Type B pancreatic cell (in vitro differentiated cells): ENCODE data around the gene SLC22A9. TPM values are rescaled to one million over a fixed set of nuclear protein-coding genes. Genes with fewer than 3 reads are reported as not detected.
"Not testable (repeated sequence)": the region's sequence is repeated elsewhere in the genome, so short reads cannot be mapped to it uniquely, and the experiment has no call there.

Experiments
- DNase-seq: peaks from one replicate; pipeline ENCODE4 v3.0.0; 2021; ENCODE audit warnings: mixed read lengths; ENCODE audit not compliant: unreplicated experiment; ENCODE audit errors: extremely low spot score
- H3K27ac Mint-ChIP-seq: 2 replicates; pipeline ENCODE4 v1.8.0; 2021; ENCODE audit warnings: mild to moderate bottlenecking, mixed read lengths
- H3K27me3 Mint-ChIP-seq: 2 replicates; pipeline ENCODE4 v1.8.0; 2021; ENCODE audit warnings: mixed read lengths
- H3K36me3 Mint-ChIP-seq: 2 replicates; pipeline ENCODE4 v1.8.0; 2021; ENCODE audit warnings: mixed read lengths
- H3K4me1 Mint-ChIP-seq: one replicate; pipeline ENCODE4 v1.8.0; 2021; ENCODE audit warnings: mixed read lengths; ENCODE audit not compliant: unreplicated experiment
- H3K4me3 Mint-ChIP-seq: 2 replicates; pipeline ENCODE4 v1.8.0; 2021; ENCODE audit warnings: mild to moderate bottlenecking, mixed read lengths
- H3K9me3 Mint-ChIP-seq: 2 replicates; pipeline ENCODE4 v1.8.0; 2021; ENCODE audit warnings: mixed read lengths
- total RNA-seq: library from RNA; stranded (reverse); gene quantifications from 2 replicates; pipeline ENCODE4 v1.2.1, GENCODE V29; 2021; ENCODE audit warnings: low replicate concordance
- TF ChIP-seq, protein P1 (sequence below): fragments of 200-600 bp; sonication (generic); conservative IDR thresholded peaks from 2 replicates; pipeline ENCODE4 v1.5.0; 2021; ENCODE audit warnings: antibody characterized with exemption, mild to moderate bottlenecking

Gene SLC22A9
- total RNA-seq, 1 donor from 2014 or later = 0.19 TPM

- TF ChIP-seq, protein P1, sequence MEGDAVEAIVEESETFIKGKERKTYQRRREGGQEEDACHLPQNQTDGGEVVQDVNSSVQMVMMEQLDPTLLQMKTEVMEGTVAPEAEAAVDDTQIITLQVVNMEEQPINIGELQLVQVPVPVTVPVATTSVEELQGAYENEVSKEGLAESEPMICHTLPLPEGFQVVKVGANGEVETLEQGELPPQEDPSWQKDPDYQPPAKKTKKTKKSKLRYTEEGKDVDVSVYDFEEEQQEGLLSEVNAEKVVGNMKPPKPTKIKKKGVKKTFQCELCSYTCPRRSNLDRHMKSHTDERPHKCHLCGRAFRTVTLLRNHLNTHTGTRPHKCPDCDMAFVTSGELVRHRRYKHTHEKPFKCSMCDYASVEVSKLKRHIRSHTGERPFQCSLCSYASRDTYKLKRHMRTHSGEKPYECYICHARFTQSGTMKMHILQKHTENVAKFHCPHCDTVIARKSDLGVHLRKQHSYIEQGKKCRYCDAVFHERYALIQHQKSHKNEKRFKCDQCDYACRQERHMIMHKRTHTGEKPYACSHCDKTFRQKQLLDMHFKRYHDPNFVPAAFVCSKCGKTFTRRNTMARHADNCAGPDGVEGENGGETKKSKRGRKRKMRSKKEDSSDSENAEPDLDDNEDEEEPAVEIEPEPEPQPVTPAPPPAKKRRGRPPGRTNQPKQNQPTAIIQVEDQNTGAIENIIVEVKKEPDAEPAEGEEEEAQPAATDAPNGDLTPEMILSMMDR = peak; percentile 19
- DNase-seq = no peak
- Mint-ChIP-seq H3K27me3 (peaks cover 4% of the 10 kb centered on the region), H3K36me3 (no peaks in the 10 kb centered on the region), H3K9me3 (no peaks in the 10 kb centered on the region), H3K27ac (no peak overlapping the region), H3K4me1 (no peaks in the 10 kb centered on the region), H3K4me3 (no peak overlapping the region)
These were observed 58.5 kb downstream of the SLC22A9 start for GRCh38 chr11:63427971-63428508.

DNA sequence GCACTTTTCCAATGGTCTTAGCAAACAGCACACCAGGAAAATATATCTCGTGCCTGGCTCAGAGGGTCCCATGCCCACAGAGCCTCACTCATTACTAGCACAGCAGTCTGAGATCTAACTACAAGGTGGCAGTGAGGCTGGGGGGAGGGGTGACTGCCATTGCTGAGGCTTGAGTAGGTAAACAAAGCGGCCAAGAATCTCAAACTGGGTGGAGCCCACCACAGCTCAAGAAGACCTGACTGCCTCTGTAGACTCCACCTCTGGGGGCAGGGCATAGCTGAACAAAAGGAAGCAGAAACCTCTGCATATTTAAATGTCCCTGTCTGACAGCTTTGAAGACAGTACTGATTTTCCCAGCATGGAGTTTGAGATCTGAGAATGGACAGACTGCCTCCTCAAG is 61.1 kb downstream of the SLC22A9 start:
- not testable (repeated sequence) for H3K4me1 Mint-ChIP-seq, H3K27me3 Mint-ChIP-seq, DNase-seq, H3K9me3 Mint-ChIP-seq, H3K27ac Mint-ChIP-seq, H3K4me3 Mint-ChIP-seq, H3K36me3 Mint-ChIP-seq

GRCh38 chr11:63435351-63435750 is 65.8 kb downstream of the SLC22A9 start:
- not testable (repeated sequence) for H3K4me1 Mint-ChIP-seq, H3K27ac Mint-ChIP-seq, H3K27me3 Mint-ChIP-seq, DNase-seq, H3K4me3 Mint-ChIP-seq, H3K9me3 Mint-ChIP-seq, H3K36me3 Mint-ChIP-seq

GRCh38 chr11:63435831-63436230 is 66.2 kb downstream of the SLC22A9 start:
- H3K9me3 Mint-ChIP-seq, H3K36me3 Mint-ChIP-seq, H3K4me3 Mint-ChIP-seq, H3K4me1 Mint-ChIP-seq, H3K27ac Mint-ChIP-seq, H3K27me3 Mint-ChIP-seq, DNase-seq: not testable (repeated sequence)

DNA sequence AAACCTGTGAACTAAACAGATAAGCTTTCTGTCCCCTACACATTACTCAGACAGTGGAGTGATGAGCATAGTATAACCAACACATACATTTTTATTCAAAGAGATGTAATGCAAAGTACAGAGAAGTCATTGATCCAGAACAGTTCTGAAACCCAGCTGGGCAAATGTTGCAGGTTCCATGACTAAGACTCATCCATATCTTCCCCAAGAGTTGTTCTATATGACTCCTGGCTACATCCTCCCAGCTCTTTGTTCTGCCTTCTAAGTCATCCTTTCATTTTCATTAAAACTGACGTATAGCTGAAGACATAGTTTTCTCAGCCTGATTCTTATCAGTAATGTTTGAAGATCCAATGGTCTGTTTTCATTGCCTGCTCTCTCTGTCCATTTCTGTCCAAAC is 74.1 kb downstream of the SLC22A9 start:
- no peak overlapping the region for H3K27ac Mint-ChIP-seq
- H3K36me3 Mint-ChIP-seq = no peaks in the 10 kb centered on the region
- no peaks in the 10 kb centered on the region for H3K27me3 Mint-ChIP-seq
- no peaks in the 10 kb centered on the region for H3K4me1 Mint-ChIP-seq
- no peak overlapping the region for H3K4me3 Mint-ChIP-seq
- TF ChIP-seq, protein P1 = no peak
- peaks cover 10% of the 10 kb centered on the region for H3K9me3 Mint-ChIP-seq
- DNase-seq = no peak

DNA sequence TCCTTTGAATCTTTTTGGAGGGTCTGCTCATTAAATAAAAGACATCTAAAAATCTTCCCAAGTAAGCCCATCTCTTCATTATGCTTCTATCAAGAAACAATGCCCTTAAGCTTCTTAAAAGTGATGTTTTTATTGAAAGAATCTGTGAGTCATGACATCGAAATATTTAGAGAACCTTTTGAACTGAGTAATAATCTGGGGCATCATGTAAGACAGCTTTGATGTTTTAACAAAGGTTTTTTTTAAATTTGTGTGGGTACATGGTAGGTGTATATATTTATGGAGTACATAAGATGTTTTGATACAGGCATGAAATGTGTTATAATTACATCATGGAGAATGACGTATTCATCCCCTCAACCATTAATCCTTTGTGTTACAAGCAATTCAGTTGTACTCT is 74.6 kb downstream of the SLC22A9 start:
- DNase-seq = no peak
- H3K27ac Mint-ChIP-seq = no peak overlapping the region
- TF ChIP-seq, protein P1 = no peak
- H3K9me3 Mint-ChIP-seq = peaks cover 10% of the 10 kb centered on the region
- H3K27me3 Mint-ChIP-seq = no peaks in the 10 kb centered on the region
- no peak overlapping the region for H3K4me3 Mint-ChIP-seq
- H3K4me1 Mint-ChIP-seq = no peaks in the 10 kb centered on the region
- H3K36me3 Mint-ChIP-seq = no peaks in the 10 kb centered on the region

- no peaks in the 10 kb centered on the region for H3K4me1 Mint-ChIP-seq
- no peak overlapping the region for H3K4me3 Mint-ChIP-seq
- no peaks in the 10 kb centered on the region for H3K36me3 Mint-ChIP-seq
- peaks cover 4% of the 10 kb centered on the region for H3K27me3 Mint-ChIP-seq
- H3K27ac Mint-ChIP-seq = no peak overlapping the region
- no peak for DNase-seq
- peaks cover 10% of the 10 kb centered on the region for H3K9me3 Mint-ChIP-seq
- TF ChIP-seq, protein P1 = no peak
These were observed 75.5 kb downstream of the SLC22A9 start for GRCh38 chr11:63445118-63445517.
